ENCODE data around the gene CAMK1D.

CAMK1D gene

GRCh38 chr10:12603766-12604470 lies 254.6 kb downstream of the CAMK1D start:
- DNase-seq = no peak

- DNase-seq = peak; percentile 47 to 50
Measured at GRCh38 chr10:12605580-12606405, 256.4 kb downstream of the CAMK1D start.

GRCh38 chr10:12606461-12606860 lies 257.1 kb downstream of the CAMK1D start:
- no peak for DNase-seq

- DNase-seq = no peak
Measured at GRCh38 chr10:12608761-12609160, 259.4 kb downstream of the CAMK1D start.

- DNase-seq = no peak
Measured at GRCh38 chr10:12609435-12609834, 260.1 kb downstream of the CAMK1D start.

- no peak for DNase-seq
Measured at GRCh38 chr10:12613136-12613535, 263.8 kb downstream of the CAMK1D start.

- no peak for DNase-seq
Measured at GRCh38 chr10:12614177-12614995, 265.0 kb downstream of the CAMK1D start.

- DNase-seq = no peak
Measured at GRCh38 chr10:12615296-12616220, 266.2 kb downstream of the CAMK1D start.

- DNase-seq = no peak
Measured at GRCh38 chr10:12617191-12618175, 268.1 kb downstream of the CAMK1D start.

GRCh38 chr10:12622016-12622415 lies 272.7 kb downstream of the CAMK1D start:
- no peak for DNase-seq

GRCh38 chr10:12622691-12623090 lies 273.3 kb downstream of the CAMK1D start:
- DNase-seq = no peak

- no peak for DNase-seq
Measured at GRCh38 chr10:12625393-12626023, 276.2 kb downstream of the CAMK1D start.

GRCh38 chr10:12628153-12628552 lies 278.8 kb downstream of the CAMK1D start:
- DNase-seq = no peak

GRCh38 chr10:12628964-12629766 lies 279.8 kb downstream of the CAMK1D start:
- DNase-seq = no peak

GRCh38 chr10:12629767-12630165 lies 280.4 kb downstream of the CAMK1D start:
- DNase-seq = no peak

GRCh38 chr10:12631216-12631615 lies 281.9 kb downstream of the CAMK1D start:
- no peak for DNase-seq

GRCh38 chr10:12631787-12632562 lies 282.6 kb downstream of the CAMK1D start:
- DNase-seq = no peak

GRCh38 chr10:12633776-12634620 lies 284.7 kb downstream of the CAMK1D start:
- DNase-seq = no peak
